PC-3 (cell line): ENCODE measurements around the gene CYBC1.

Experiments
- EZH2 ChIP-seq: fragments of 300-600 bp; sonication (generic); IDR thresholded peaks from one replicate; pipeline ENCODE4 v1.6.1; 2017; ENCODE audit warnings: antibody characterized with exemption, mild to moderate bottlenecking, low read length; ENCODE audit not compliant: unreplicated experiment
- TF ChIP-seq, protein P1 (sequence below): fragments of 300-600 bp; sonication (generic); conservative IDR thresholded peaks from 2 replicates; pipeline ENCODE4 v1.5.1; 2017; ENCODE audit warnings: antibody characterized with exemption, low read depth, mild to moderate bottlenecking, low read length

DNA sequence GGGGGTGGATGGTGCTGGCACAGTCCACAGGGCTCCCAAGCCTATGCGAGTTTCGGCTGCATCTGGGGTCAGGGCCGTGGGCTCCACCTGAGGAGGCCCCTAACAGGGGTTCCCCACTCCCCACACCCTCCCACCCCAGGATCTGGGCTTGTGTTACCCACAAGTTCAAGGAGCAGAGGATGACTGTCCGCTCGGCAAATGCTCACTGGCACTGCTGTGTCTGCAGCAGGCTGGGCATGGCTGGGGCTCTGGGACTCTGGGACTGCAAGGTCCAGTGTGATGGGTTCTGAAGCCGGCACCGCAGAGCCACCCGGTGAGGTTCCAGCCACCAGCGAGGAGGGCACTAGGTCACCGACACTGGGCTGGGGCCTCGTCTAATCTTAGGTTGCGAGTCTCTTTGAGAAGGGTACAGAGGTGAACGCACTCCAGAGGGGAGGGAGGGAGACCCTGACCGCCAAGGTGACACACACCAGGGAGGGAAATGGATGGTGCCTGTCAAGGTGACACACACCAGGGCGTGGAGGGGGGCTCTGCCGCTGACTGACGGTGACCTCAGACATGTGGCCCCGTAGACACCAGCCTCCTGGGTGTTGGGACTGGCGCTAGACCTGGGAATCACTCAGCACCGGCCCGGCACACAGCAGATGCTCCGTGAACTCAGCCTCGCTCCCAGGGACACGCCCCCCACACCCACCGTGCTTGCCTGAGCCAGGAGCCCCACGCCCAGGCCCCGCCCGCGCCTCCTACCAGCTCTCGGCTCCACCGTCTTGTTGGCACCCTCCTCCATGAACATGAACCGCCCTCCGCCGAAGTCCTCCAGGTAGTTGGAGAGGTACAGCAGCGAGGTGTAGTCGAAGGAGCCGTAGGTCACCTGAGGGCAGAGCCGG is 52.9 kb downstream of the CYBC1 start:
- TF ChIP-seq, protein P1, sequence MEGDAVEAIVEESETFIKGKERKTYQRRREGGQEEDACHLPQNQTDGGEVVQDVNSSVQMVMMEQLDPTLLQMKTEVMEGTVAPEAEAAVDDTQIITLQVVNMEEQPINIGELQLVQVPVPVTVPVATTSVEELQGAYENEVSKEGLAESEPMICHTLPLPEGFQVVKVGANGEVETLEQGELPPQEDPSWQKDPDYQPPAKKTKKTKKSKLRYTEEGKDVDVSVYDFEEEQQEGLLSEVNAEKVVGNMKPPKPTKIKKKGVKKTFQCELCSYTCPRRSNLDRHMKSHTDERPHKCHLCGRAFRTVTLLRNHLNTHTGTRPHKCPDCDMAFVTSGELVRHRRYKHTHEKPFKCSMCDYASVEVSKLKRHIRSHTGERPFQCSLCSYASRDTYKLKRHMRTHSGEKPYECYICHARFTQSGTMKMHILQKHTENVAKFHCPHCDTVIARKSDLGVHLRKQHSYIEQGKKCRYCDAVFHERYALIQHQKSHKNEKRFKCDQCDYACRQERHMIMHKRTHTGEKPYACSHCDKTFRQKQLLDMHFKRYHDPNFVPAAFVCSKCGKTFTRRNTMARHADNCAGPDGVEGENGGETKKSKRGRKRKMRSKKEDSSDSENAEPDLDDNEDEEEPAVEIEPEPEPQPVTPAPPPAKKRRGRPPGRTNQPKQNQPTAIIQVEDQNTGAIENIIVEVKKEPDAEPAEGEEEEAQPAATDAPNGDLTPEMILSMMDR: no peak
- no peak for TF ChIP-seq EZH2
